Thoracic aorta (tissue), 2 donors: ENCODE data around the gene UMODL1. TPM values are rescaled to one million over a fixed set of nuclear protein-coding genes. Genes with fewer than 3 reads are reported as not detected.

ENCODE experiments used
- ATAC-seq: fragments of 150-250 bp; one replicate; pipeline ENCODE4 v1.8.0; 2017; ENCODE audit warnings: low read depth; ENCODE audit not compliant: insufficient number of reproducible peaks, low FRiP score
- DNase-seq: peaks from one replicate; pipeline ENCODE4 v3.0.0-alpha.2; 2020; ENCODE audit warnings: low spot score
- H3K27ac ChIP-seq, 2 donors: fragments of 200-600 bp; sonication (generic); 1 replicate in 1 of 2; 2 replicates in 1 of 2; pipeline ENCODE4 v1.5.1; 2016; ENCODE audit warnings: mild to moderate bottlenecking in 2 of 2, moderate library complexity in 2 of 2
- H3K27me3 ChIP-seq: fragments of 200-600 bp; sonication (generic); replicated peaks from 2 replicates; pipeline ENCODE4 v1.6.0; 2016; ENCODE audit warnings: mild to moderate bottlenecking; ENCODE audit not compliant: insufficient read depth
- H3K36me3 ChIP-seq: fragments of 200-600 bp; sonication (generic); one replicate; pipeline ENCODE4 v1.5.1; 2016
- H3K4me1 ChIP-seq, 2 donors: fragments of 200-600 bp; sonication (generic); 1 replicate in 1 of 2; 2 replicates in 1 of 2; pipeline versions ENCODE4 v1.5.1 to v1.6.0; 2016; ENCODE audit warnings: low read depth in 2 of 2, mild to moderate bottlenecking in 1 of 2; ENCODE audit not compliant: control insufficient read depth in 1 of 2
- H3K4me3 ChIP-seq: fragments of 200-600 bp; sonication (generic); 2 replicates; pipeline ENCODE4 v1.5.1; 2016; ENCODE audit warnings: mild to moderate bottlenecking
- H3K9me3 ChIP-seq: fragments of 200-600 bp; sonication (generic); 2 replicates; pipeline ENCODE4 v1.5.1; 2016
- CTCF ChIP-seq: fragments of 200-600 bp; sonication (generic); IDR thresholded peaks from one replicate; pipeline ENCODE4 v1.5.1; 2019; ENCODE audit warnings: antibody characterized with exemption
- total RNA-seq, 2 donors: library from RNA; depleted of rRNA; stranded (reverse); fragments of >200 nt; gene quantifications; one replicate each; pipeline versions ENCODE4 v1.1.0 to v1.2.3, GENCODE V29; 2016

UMODL1 gene
- total RNA-seq, 2 donors from 2014 or later: 0.14 TPM; not detected in 1

GRCh38 chr21:42093186-42093585 is 22.1 kb downstream of the UMODL1 start:
- DNase-seq: no peak
- Histone ChIP-seq H3K4me1 (peaks cover 31 to 56% of the 10 kb centered on the region in 2 donors), H3K36me3 (no peaks in the 10 kb centered on the region), H3K4me3 (no peak overlapping the region), H3K27me3 (no peaks in the 10 kb centered on the region), H3K27ac (peak overlapping the region; percentile 89 to 97), H3K9me3 (no peaks in the 10 kb centered on the region)
- ATAC-seq: no peak
- no peak for TF ChIP-seq CTCF

- no peaks in the 10 kb centered on the region for H3K9me3 ChIP-seq
- H3K4me1 ChIP-seq: peaks cover 34 to 64% of the 10 kb centered on the region in 2 donors
- no peak for TF ChIP-seq CTCF
- DNase-seq (peak; percentile 80), ATAC-seq (peak; percentile 80)
- peak overlapping the region; percentile 18 for H3K4me3 ChIP-seq
- H3K27me3 ChIP-seq: no peaks in the 10 kb centered on the region
- peak overlapping the region; percentile 93 to 97 for H3K27ac ChIP-seq
- H3K36me3 ChIP-seq: no peaks in the 10 kb centered on the region
Measured at GRCh38 chr21:42093991-42094421, 22.9 kb downstream of the UMODL1 start.

GRCh38 chr21:42094811-42095210 is 23.7 kb downstream of the UMODL1 start:
- TF ChIP-seq CTCF: no peak
- ATAC-seq (no peak), DNase-seq (no peak)
- H3K27ac ChIP-seq: peak overlapping the region; percentile 93 to 97
- H3K4me1 ChIP-seq: peaks cover 34 to 67% of the 10 kb centered on the region in 2 donors
- no peaks in the 10 kb centered on the region for H3K36me3 ChIP-seq
- no peaks in the 10 kb centered on the region for H3K27me3 ChIP-seq
- H3K9me3 ChIP-seq: no peaks in the 10 kb centered on the region
- no peak overlapping the region for H3K4me3 ChIP-seq

- Histone ChIP-seq H3K9me3 (no peaks in the 10 kb centered on the region), H3K36me3 (no peaks in the 10 kb centered on the region), H3K4me1 (peaks cover 34 to 67% of the 10 kb centered on the region in 2 donors), H3K27ac (peak overlapping the region; percentile 93 to 97), H3K4me3 (no peak overlapping the region), H3K27me3 (no peaks in the 10 kb centered on the region)
- DNase-seq (no peak), ATAC-seq (no peak)
- TF ChIP-seq CTCF: no peak
Measured at GRCh38 chr21:42095581-42095980, 24.5 kb downstream of the UMODL1 start.

- H3K36me3 ChIP-seq: no peaks in the 10 kb centered on the region
- DNase-seq: no peak
- peak overlapping the region; percentile 93 to 97 for H3K27ac ChIP-seq
- no peak for ATAC-seq
- H3K9me3 ChIP-seq: no peaks in the 10 kb centered on the region
- H3K4me1 ChIP-seq: peaks cover 34 to 59% of the 10 kb centered on the region in 2 donors
- peak overlapping the region; percentile 41 for H3K4me3 ChIP-seq
- TF ChIP-seq CTCF: no peak
- H3K27me3 ChIP-seq: no peaks in the 10 kb centered on the region
Measured at GRCh38 chr21:42096566-42096965, 25.4 kb downstream of the UMODL1 start.
